GM12875 (cell line): ENCODE data around the gene USP34.

Experiments used
- H3K4me3 ChIP-seq: one replicate; pipeline ENCODE4 v1.5.1; 2011; ENCODE audit warnings: low read depth, low read length, control low read depth
- TF ChIP-seq, protein P1 (sequence below): IDR thresholded peaks from 2 replicates; pipeline ENCODE4 v1.5.1; 2011; ENCODE audit warnings: low read depth, mild to moderate bottlenecking, control low read depth, inconsistent platforms, low read length, moderate library complexity, borderline replicate concordance; ENCODE audit not compliant: insufficient read depth

The USP34 gene

GRCh38 chr2:61145990-61146389, 324.9 kb downstream of the USP34 start:
- TF ChIP-seq, protein P1, sequence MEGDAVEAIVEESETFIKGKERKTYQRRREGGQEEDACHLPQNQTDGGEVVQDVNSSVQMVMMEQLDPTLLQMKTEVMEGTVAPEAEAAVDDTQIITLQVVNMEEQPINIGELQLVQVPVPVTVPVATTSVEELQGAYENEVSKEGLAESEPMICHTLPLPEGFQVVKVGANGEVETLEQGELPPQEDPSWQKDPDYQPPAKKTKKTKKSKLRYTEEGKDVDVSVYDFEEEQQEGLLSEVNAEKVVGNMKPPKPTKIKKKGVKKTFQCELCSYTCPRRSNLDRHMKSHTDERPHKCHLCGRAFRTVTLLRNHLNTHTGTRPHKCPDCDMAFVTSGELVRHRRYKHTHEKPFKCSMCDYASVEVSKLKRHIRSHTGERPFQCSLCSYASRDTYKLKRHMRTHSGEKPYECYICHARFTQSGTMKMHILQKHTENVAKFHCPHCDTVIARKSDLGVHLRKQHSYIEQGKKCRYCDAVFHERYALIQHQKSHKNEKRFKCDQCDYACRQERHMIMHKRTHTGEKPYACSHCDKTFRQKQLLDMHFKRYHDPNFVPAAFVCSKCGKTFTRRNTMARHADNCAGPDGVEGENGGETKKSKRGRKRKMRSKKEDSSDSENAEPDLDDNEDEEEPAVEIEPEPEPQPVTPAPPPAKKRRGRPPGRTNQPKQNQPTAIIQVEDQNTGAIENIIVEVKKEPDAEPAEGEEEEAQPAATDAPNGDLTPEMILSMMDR = no peak
- H3K4me3 ChIP-seq = no peak overlapping the region

GRCh38 chr2:61144697-61145268, 326.1 kb downstream of the USP34 start:
- H3K4me3 ChIP-seq = peak overlapping the region; percentile 70
- TF ChIP-seq, protein P1 = no peak

- H3K4me3 ChIP-seq = no peak overlapping the region
- TF ChIP-seq, protein P1 = no peak
These were observed 329.7 kb downstream of the USP34 start for GRCh38 chr2:61141151-61141550.

- no peak overlapping the region for H3K4me3 ChIP-seq
- TF ChIP-seq, protein P1 = no peak
These were observed 332.0 kb downstream of the USP34 start for GRCh38 chr2:61138859-61139258.
